PFSK-1 (cell line): ENCODE measurements around the gene P2RY6.

Experiments used
- FOXP2 ChIP-seq: optimal IDR thresholded peaks from 2 replicates; pipeline ENCODE3; 2011; ENCODE audit warnings: borderline replicate concordance, control low read depth, inconsistent platforms; ENCODE audit not compliant: insufficient read depth; ENCODE audit errors: extremely low read length, extremely low read depth
- POLR2AphosphoS5 ChIP-seq: IDR thresholded peaks from 2 replicates; pipeline ENCODE4 v1.6.1; 2012; ENCODE audit warnings: low read depth, mild to moderate bottlenecking, control low read depth, low read length, moderate library complexity
- REST ChIP-seq, 2 experiments: IDR thresholded peaks; 2 replicates each; pipeline versions ENCODE4 v1.6.1 to v1.8.0; 2011 to 2012; ENCODE audit warnings: low read depth in 2 of 2, low read length in 2 of 2, control low read depth in 1 of 2, inconsistent platforms in 1 of 2, mild to moderate bottlenecking in 1 of 2, moderate library complexity in 1 of 2; ENCODE audit not compliant: insufficient read depth in 1 of 2
- SIN3A ChIP-seq: IDR thresholded peaks from 2 replicates; pipeline ENCODE4 v1.6.1; 2012; ENCODE audit warnings: mild to moderate bottlenecking, low read length, moderate library complexity, borderline replicate concordance; ENCODE audit not compliant: insufficient read depth
- TAF1 ChIP-seq: IDR thresholded peaks from 2 replicates; pipeline ENCODE4 v1.6.1; 2012; ENCODE audit warnings: low read length, control low read depth, borderline replicate concordance; ENCODE audit not compliant: insufficient read depth

GRCh38 chr11:73292525-73292894, 20.4 kb downstream of the P2RY6 start:
- TF ChIP-seq REST (IDR thresholded peaks at IDR 0.05; ENCODE audit: insufficient read depth in 1 of 2, low read depth in 2 of 2, low read length in 2 of 2) (no peak), POLR2AphosphoS5 (no peak; the same call in 1 of the 2 replicates), TAF1 (no peak), SIN3A (no peak; the same call in 1 of the 2 replicates), FOXP2 (no peak)
